Vagina (tissue), 2 donors: Measurements from ENCODE around the gene NPIPA3.
"Not testable (repeated sequence)": the region's sequence is repeated elsewhere in the genome, so short reads cannot be mapped to it uniquely, and the experiment has no call there.

Experiments used
- CTCF ChIP-seq, 3 experiments: fragments of 450-650 bp in 2 of 3; fragments of 200-600 bp in 1 of 3; sonication (generic) in 1 of 3; IDR thresholded peaks; one replicate each; pipeline ENCODE4 v1.5.1; 2017 to 2019; ENCODE audit warnings: antibody characterized with exemption in 3 of 3, mild to moderate bottlenecking in 2 of 3, moderate library complexity in 2 of 3
- POLR2A ChIP-seq, 2 donors: fragments of 450-650 bp; IDR thresholded peaks; one replicate each; pipeline ENCODE4 v1.6.1; 2017; ENCODE audit warnings: antibody characterized with exemption in 2 of 2, mild to moderate bottlenecking in 2 of 2, moderate library complexity in 2 of 2
- POLR2AphosphoS5 ChIP-seq, 2 donors: sonication (generic); formaldehyde crosslinking; IDR thresholded peaks; one replicate each; pipeline ENCODE4 v1.9.0; 2017; ENCODE audit warnings: antibody characterized with exemption in 2 of 2, mild to moderate bottlenecking in 2 of 2, low read depth in 1 of 2; ENCODE audit not compliant: insufficient read depth in 1 of 2

GRCh38 chr16:14680396-14680795, 22.8 kb upstream of the NPIPA3 start:
- TF ChIP-seq CTCF (IDR thresholded peaks at IDR 0.05); POLR2AphosphoS5 (IDR thresholded peaks at IDR 0.05; ENCODE audit: insufficient read depth in 1 of 2, low read depth in 1 of 2); POLR2A (IDR thresholded peaks at IDR 0.05): not testable (repeated sequence)
